Measurements from ENCODE around the gene TRAF3IP1.
"Not testable (repeated sequence)": the region's sequence is repeated elsewhere in the genome, so short reads cannot be mapped to it uniquely, and the experiment has no call there.

TRAF3IP1 gene

GRCh38 chr2:238308177-238308576 lies 12.1 kb upstream of the TRAF3IP1 start:
- no peak for DNase-seq (ENCODE audit: low read depth in 2 of 2)

- not testable (repeated sequence) for DNase-seq (ENCODE audit: low read depth in 2 of 2)
Measured at GRCh38 chr2:238310721-238311120, 9.6 kb upstream of the TRAF3IP1 start.

- DNase-seq (ENCODE audit: low read depth in 2 of 2): no peak
Measured at GRCh38 chr2:238313289-238313990, 6.9 kb upstream of the TRAF3IP1 start.

GRCh38 chr2:238313991-238314350 lies 6.3 kb upstream of the TRAF3IP1 start:
- no peak for DNase-seq (ENCODE audit: low read depth in 2 of 2)

GRCh38 chr2:238314576-238314975 lies 5.7 kb upstream of the TRAF3IP1 start:
- DNase-seq (ENCODE audit: low read depth in 2 of 2): no peak

GRCh38 chr2:238315031-238315595 lies 5.2 kb upstream of the TRAF3IP1 start:
- no peak for DNase-seq (ENCODE audit: low read depth in 2 of 2)

GRCh38 chr2:238320648-238321281 lies 447 bp downstream of the TRAF3IP1 start:
- DNase-seq (ENCODE audit: low read depth in 2 of 2): no peak

GRCh38 chr2:238321467-238321866 lies 1.1 kb downstream of the TRAF3IP1 start:
- DNase-seq (ENCODE audit: low read depth in 2 of 2): no peak

- no peak for DNase-seq (ENCODE audit: low read depth in 2 of 2)
Measured at GRCh38 chr2:238322001-238322411, 1.7 kb downstream of the TRAF3IP1 start.

- DNase-seq (ENCODE audit: low read depth in 2 of 2): not testable (repeated sequence)
Measured at GRCh38 chr2:238324248-238324647, 3.9 kb downstream of the TRAF3IP1 start.

- no peak for DNase-seq (ENCODE audit: low read depth in 2 of 2)
Measured at GRCh38 chr2:238325694-238326093, 5.4 kb downstream of the TRAF3IP1 start.

GRCh38 chr2:238326801-238327365 lies 6.6 kb downstream of the TRAF3IP1 start:
- DNase-seq (ENCODE audit: low read depth in 2 of 2): no peak

GRCh38 chr2:238327751-238328150 lies 7.4 kb downstream of the TRAF3IP1 start:
- no peak for DNase-seq (ENCODE audit: low read depth in 2 of 2)

GRCh38 chr2:238330391-238330790 lies 10.1 kb downstream of the TRAF3IP1 start:
- DNase-seq (ENCODE audit: low read depth in 2 of 2): no peak

GRCh38 chr2:238331916-238332315 lies 11.6 kb downstream of the TRAF3IP1 start:
- DNase-seq (ENCODE audit: low read depth in 2 of 2): no peak

- DNase-seq (ENCODE audit: low read depth in 2 of 2): no peak
Measured at GRCh38 chr2:238334885-238335284, 14.6 kb downstream of the TRAF3IP1 start.

GRCh38 chr2:238335591-238335990 lies 15.3 kb downstream of the TRAF3IP1 start:
- DNase-seq (ENCODE audit: low read depth in 2 of 2): not testable (repeated sequence)

GRCh38 chr2:238336151-238336550 lies 15.8 kb downstream of the TRAF3IP1 start:
- DNase-seq (ENCODE audit: low read depth in 2 of 2): no peak

GRCh38 chr2:238336793-238337444 lies 16.6 kb downstream of the TRAF3IP1 start:
- DNase-seq (ENCODE audit: low read depth in 2 of 2): no peak

GRCh38 chr2:238337846-238338245 lies 17.5 kb downstream of the TRAF3IP1 start:
- no peak for DNase-seq (ENCODE audit: low read depth in 2 of 2)

GRCh38 chr2:238338710-238339394 lies 18.5 kb downstream of the TRAF3IP1 start:
- no peak for DNase-seq (ENCODE audit: low read depth in 2 of 2)

GRCh38 chr2:238339395-238339780 lies 19.1 kb downstream of the TRAF3IP1 start:
- no peak for DNase-seq (ENCODE audit: low read depth in 2 of 2)

Data from stimulated activated CD4-positive, alpha-beta T cell treated with anti-CD3 and anti-CD28 coated beads, Interleukin-15, amount 100 ng/mL, for 48 hours (primary cell).